GM12878 (cell line): ENCODE measurements around the gene KIF22. TPM values are rescaled to one million over a fixed set of nuclear protein-coding genes. Genes with fewer than 3 reads are reported as not detected.

ENCODE experiments used
- ATAC-seq: fragments of 200-7000 bp; cut with Tn5 transposase; 3 replicates; pipeline ENCODE4 v1.9.1; 2020; ENCODE audit warnings: mild to moderate bottlenecking, moderate library complexity
- BruUV-seq: library from RNA; stranded (reverse); fragments of 400-500 nt; replicated peaks from 2 replicates; lab custom pipeline; 2021; lab: Mats Ljungman, UMichigan
- CTCF ChIA-PET: fragments of 300-600 bp; sonication (Branson Sonifier 250); formaldehyde crosslinking; extraction: SDS; loops from one replicate; lab custom pipeline; 2021; ENCODE audit warnings: inconsistent platforms; lab: Yijun Ruan, JAX
- POLR2A ChIA-PET: fragments of 350-600 bp; formaldehyde crosslinking; extraction: SDS; loops from one replicate; lab custom pipeline; 2021; ENCODE audit warnings: inconsistent platforms; lab: Charles Lee
- RAD21 ChIA-PET: fragments of 300-600 bp; sonication (Branson Sonifier 250); formaldehyde crosslinking; loops from one replicate; lab custom pipeline; 2023; ENCODE audit warnings: antibody characterized with exemption; ENCODE audit not compliant: unreplicated experiment; lab: Charles Lee
- SMC1A ChIA-PET: fragments of 300-600 bp; sonication (Branson Sonifier 250); formaldehyde crosslinking; loops from one replicate; lab custom pipeline; 2023; ENCODE audit not compliant: unreplicated experiment, uncharacterized antibody; lab: Charles Lee
- DNase-seq: peaks from one replicate; pipeline ENCODE4 v3.0.0-alpha.2; 2011; ENCODE audit warnings: low read depth, low spot score
- FAIRE-seq: peaks from 3 replicates; lab custom pipeline; 2011; peaks lifted over from hg19 to GRCh38; lab: Jason Lieb, UNC
- H2AFZ ChIP-seq: 2 replicates; pipeline ENCODE4 v1.6.0; 2011; ENCODE audit warnings: low read depth, low read length, control low read depth; ENCODE audit not compliant: control insufficient read depth
- H3K27ac ChIP-seq: 2 replicates; pipeline ENCODE4 v1.5.1; 2011; ENCODE audit warnings: control low read depth; ENCODE audit not compliant: control insufficient read depth, insufficient read depth
- H3K27me3 ChIP-seq, 2 experiments: replicated peaks in 1 of 2; 2 replicates each; pipeline versions ENCODE4 v1.6.0 to v1.6.1; 2011; ENCODE audit warnings: low read length in 1 of 2; ENCODE audit not compliant: control insufficient read depth in 2 of 2, insufficient read depth in 2 of 2
- H3K36me3 ChIP-seq, 2 experiments: 2 replicates each; pipeline ENCODE4 v1.5.1; 2011; ENCODE audit warnings: low read length in 1 of 2; ENCODE audit not compliant: control insufficient read depth in 2 of 2, insufficient read depth in 2 of 2
- H3K4me1 ChIP-seq: 2 replicates; pipeline ENCODE4 v1.6.1; 2011; ENCODE audit warnings: mild to moderate bottlenecking, low read length, moderate library complexity, mixed read lengths; ENCODE audit not compliant: control insufficient read depth, insufficient read depth
- H3K4me2 ChIP-seq: 2 replicates; pipeline ENCODE4 v1.6.0; 2011; ENCODE audit warnings: control low read depth; ENCODE audit not compliant: control insufficient read depth, insufficient read depth
- H3K4me3 ChIP-seq: fragments of 200-600 bp; sonication (generic); 2 replicates; pipeline ENCODE4 v1.5.1; 2016
- H3K79me2 ChIP-seq: 2 replicates; pipeline ENCODE4 v1.6.0; 2011; ENCODE audit warnings: low read length; ENCODE audit not compliant: control insufficient read depth, insufficient read depth
- H3K9ac ChIP-seq: 2 replicates; pipeline ENCODE4 v1.8.0; 2011; ENCODE audit warnings: low read length, control low read depth, mixed read lengths; ENCODE audit not compliant: control insufficient read depth, insufficient read depth
- H3K9me3 ChIP-seq: replicated peaks from 3 replicates; pipeline ENCODE4 v1.5.1; 2011; ENCODE audit warnings: mild to moderate bottlenecking, low read length; ENCODE audit not compliant: control insufficient read depth, insufficient read depth
- H4K20me1 ChIP-seq: 2 replicates; pipeline ENCODE4 v1.6.0; 2011; ENCODE audit not compliant: control insufficient read depth, insufficient read depth
- ATF2 ChIP-seq: IDR thresholded peaks from 2 replicates; pipeline ENCODE4 v1.6.1; 2012; ENCODE audit warnings: low read length, inconsistent platforms
- BMI1 ChIP-seq: fragments of 450-650 bp; IDR thresholded peaks from 2 replicates; pipeline ENCODE4 v1.6.1; 2016; ENCODE audit warnings: mild to moderate bottlenecking, moderate library complexity, borderline replicate concordance
- CEBPZ ChIP-seq: fragments of 150-350 bp; IDR thresholded peaks from 2 replicates; pipeline ENCODE4 v1.6.1; 2016; ENCODE audit warnings: low read depth, low read length
- ESRRA ChIP-seq: IDR thresholded peaks from 2 replicates; pipeline ENCODE4 v1.6.1; 2012; ENCODE audit warnings: mild to moderate bottlenecking, low read length, improper control_type of control experiment
- HDAC2 ChIP-seq: fragments of 200-600 bp; sonication (generic); IDR thresholded peaks from 2 replicates; pipeline ENCODE4 v1.6.1; 2017
- HDAC6 ChIP-seq: fragments of 200-600 bp; sonication (generic); IDR thresholded peaks from one replicate; pipeline ENCODE4 v1.8.0; 2017; ENCODE audit warnings: antibody characterized with exemption; ENCODE audit not compliant: unreplicated experiment
- IRF4 ChIP-seq: IDR thresholded peaks from 2 replicates; pipeline ENCODE4 v1.6.1; 2011; ENCODE audit warnings: low read depth, low read length
- MTA3 ChIP-seq: IDR thresholded peaks from 2 replicates; pipeline ENCODE4 v1.6.1; 2012; ENCODE audit warnings: low read length, inconsistent platforms, borderline replicate concordance
- NBN ChIP-seq: fragments of 450-650 bp; IDR thresholded peaks from 2 replicates; pipeline ENCODE4 v1.6.1; 2016
- NFIC ChIP-seq: IDR thresholded peaks from 2 replicates; pipeline ENCODE4 v1.6.1; 2012; ENCODE audit warnings: low read depth, mild to moderate bottlenecking, inconsistent platforms, low read length, moderate library complexity
- NR2F1 ChIP-seq: fragments of 450-650 bp; conservative IDR thresholded peaks from 2 replicates; pipeline ENCODE4 v1.6.1; 2017; ENCODE audit warnings: mild to moderate bottlenecking
- RAD51 ChIP-seq: fragments of 450-650 bp; IDR thresholded peaks from 2 replicates; pipeline ENCODE4 v1.6.1; 2016; ENCODE audit warnings: moderate library complexity, mild to moderate bottlenecking, inconsistent platforms
- SMARCA5 ChIP-seq: fragments of 450-650 bp; IDR thresholded peaks from 2 replicates; pipeline ENCODE4 v1.6.1; 2017; ENCODE audit warnings: mild to moderate bottlenecking
- SUPT20H ChIP-seq: IDR thresholded peaks from 2 replicates; pipeline ENCODE4 v1.6.1; 2011; ENCODE audit warnings: low read depth, mild to moderate bottlenecking, low read length, moderate library complexity, borderline replicate concordance; ENCODE audit not compliant: control insufficient read depth
- SUZ12 ChIP-seq: fragments of 200-600 bp; sonication (generic); IDR thresholded peaks from one replicate; pipeline ENCODE4 v1.6.1; 2018; ENCODE audit warnings: antibody characterized with exemption, mild to moderate bottlenecking; ENCODE audit not compliant: unreplicated experiment
- TARDBP ChIP-seq: IDR thresholded peaks from 2 replicates; pipeline ENCODE4 v1.6.1; 2016; ENCODE audit warnings: borderline replicate concordance
- ZNF274 ChIP-seq: IDR thresholded peaks from one replicate; pipeline ENCODE4 v1.8.0; 2011; ENCODE audit not compliant: insufficient read length, insufficient read depth
- ZZZ3 ChIP-seq: IDR thresholded peaks from 2 replicates; pipeline ENCODE4 v1.6.1; 2011; ENCODE audit warnings: low read depth; ENCODE audit not compliant: control insufficient read depth, insufficient read length
- WGBS: methylation state at CpG from one replicate; pipeline ENCODE4 v1.1.6; 2016; ENCODE audit warnings: low lambda C conversion rate; ENCODE audit not compliant: insufficient replicate concordance, insufficient coverage; ENCODE audit errors: missing lambda C conversion rate; 5-methylcytosine and 5-hydroxymethylcytosine counted together
- in situ Hi-C: fragments of 300-500 bp; cut with MboI; formaldehyde crosslinking; loops from 9 replicates; pipeline ENCODE4 v1.14.3; 2018; ENCODE audit warnings: mixed read lengths
- intact Hi-C: fragments of 100-400 bp; cut with micrococcal nuclease; formaldehyde crosslinking; loops from one replicate; pipeline ENCODE4 v1.14.2; 2022; ENCODE audit not compliant: unreplicated experiment
- polyA plus RNA-seq, 11 experiments: library from polyadenylated mRNA; depleted of rRNA in 4 of 11; unstranded in 6 of 11; stranded (reverse) in 5 of 11; fragments of >200 nt; fragmentation: Nextera tagmentation in 4 of 11; fragmentation: Illumina TruSeq in 1 of 11; extraction: Ambion mirVana in 4 of 11; extraction: Trizol in 1 of 11; gene quantifications; 1 replicate in 1 of 11; 2 replicates in 10 of 11; pipeline versions ENCODE4 v1.2.1 to v1.2.3, GENCODE V29; 2011 to 2016; ENCODE audit warnings: inconsistent platforms in 2 of 11, missing spikeins in 2 of 11, low read depth in 1 of 11
- total RNA-seq, 4 experiments: library from RNA; depleted of rRNA in 3 of 4; stranded (reverse); fragments of >200 nt in 3 of 4; fragmentation: Illumina TruSeq in 1 of 4; extraction: Trizol in 1 of 4; gene quantifications; 2 replicates each; pipeline versions ENCODE4 v1.2.1 to v1.2.3, GENCODE V29; 2013 to 2021
- TF ChIP-seq, protein P1 (sequence below): IDR thresholded peaks from 2 replicates; pipeline ENCODE4 v1.6.1; 2011; ENCODE audit warnings: borderline replicate concordance, low read depth, mild to moderate bottlenecking, moderate library complexity, mixed read lengths, low read length; ENCODE audit not compliant: insufficient read depth; ENCODE audit errors: extremely low read length

Gene KIF22
- total and polyA plus RNA-seq, 10 of the 15 experiments (the other 5 are each of a cell fraction or from before 2014, with no cell fraction given): 7.6 to 158 (median 132) TPM

DNA sequence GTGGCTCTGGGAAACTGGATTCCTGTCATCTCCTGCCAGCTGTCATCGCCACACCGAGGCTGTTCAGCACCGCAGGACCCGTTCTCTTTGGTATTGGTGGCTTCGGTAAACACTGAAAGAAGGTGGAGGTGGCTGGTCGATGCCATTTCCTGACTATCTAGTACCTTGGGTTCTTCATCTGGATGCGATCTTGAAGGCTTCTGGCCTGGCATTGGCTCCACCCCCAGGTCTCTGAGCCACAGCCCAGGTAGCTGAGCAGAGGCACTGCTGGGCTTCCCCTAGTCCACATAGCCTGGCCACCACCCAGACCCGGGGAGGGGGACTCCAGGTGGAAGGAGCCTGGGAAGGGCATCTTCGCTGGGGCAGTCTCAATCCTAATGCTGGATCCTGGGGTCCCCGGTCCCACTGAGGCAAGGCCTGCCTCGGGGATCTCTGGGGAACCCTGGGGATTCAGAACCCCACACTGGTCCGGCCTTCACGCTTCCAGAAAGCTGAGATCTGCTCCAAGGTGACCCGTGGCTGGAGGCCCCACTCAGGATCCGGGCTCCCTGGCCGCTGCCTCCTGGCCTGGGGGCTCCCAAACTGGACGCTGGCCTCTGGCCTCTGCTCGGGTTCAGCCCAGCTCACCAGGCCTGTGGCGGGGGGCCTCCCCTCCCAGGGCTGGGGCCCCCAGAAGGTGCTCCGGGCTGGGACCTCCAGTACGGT lies 46.6 kb upstream of the KIF22 start:
- intact Hi-C loops: no loop called here
- Histone ChIP-seq H3K27me3 (no peaks in the 10 kb centered on the region), H3K36me3 (no peaks in the 10 kb centered on the region; a peak in 2 of 4 replicates), H3K9me3 (no peaks in the 10 kb centered on the region; the same call in 2 of the 3 replicates), H3K4me3 (no peak overlapping the region), H4K20me1 (no peaks in the 10 kb centered on the region; the same call in 1 of the 2 replicates)
- FAIRE-seq (no peak), ATAC-seq (no peak)
- ChIA-PET CTCF (interaction anchor here (1.4 to 1.6 kb wide), 2 partner anchors 46 to 76 kb away, joined by 3 read pairs; partner anchors contain the start of gene MVP), RAD21 (interaction anchor here (0.6 to 1.5 kb wide), 2 partner anchors 12 to 22 kb away, joined by 3 to 9 read pairs; no protein-coding TSS in a partner anchor)
- TF ChIP-seq SUZ12 (no peak), NFIC (no peak), BMI1 (no peak), ATF2 (no peak), SUPT20H (no peak), TARDBP (no peak), NR2F1 (no peak), RAD51 (no peak), ZZZ3 (no peak), IRF4 (no peak), HDAC2 (no peak), CEBPZ (no peak), SMARCA5 (no peak), ESRRA (no peak), HDAC6 (no peak), ZNF274 (no peak), NBN (no peak), MTA3 (no peak)
- TF ChIP-seq, protein P1, sequence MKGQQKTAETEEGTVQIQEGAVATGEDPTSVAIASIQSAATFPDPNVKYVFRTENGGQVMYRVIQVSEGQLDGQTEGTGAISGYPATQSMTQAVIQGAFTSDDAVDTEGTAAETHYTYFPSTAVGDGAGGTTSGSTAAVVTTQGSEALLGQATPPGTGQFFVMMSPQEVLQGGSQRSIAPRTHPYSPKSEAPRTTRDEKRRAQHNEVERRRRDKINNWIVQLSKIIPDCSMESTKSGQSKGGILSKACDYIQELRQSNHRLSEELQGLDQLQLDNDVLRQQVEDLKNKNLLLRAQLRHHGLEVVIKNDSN: no peak
- TF ChIP-seq, all 136 proteins: peak for 0
- peaks cover 10% of the 10 kb centered on the region for H3K79me2 ChIP-seq
- H2AFZ ChIP-seq: no peak overlapping the region
- in situ Hi-C loops: no loop called here
- no TSS peak for BruUV-seq
- no peak for DNase-seq
- peaks cover 40% of the 10 kb centered on the region for H3K4me1 ChIP-seq
- H3K4me2 ChIP-seq: peak overlapping the region; percentile 93
- 0 out of 2 replicates have a peak overlapping the region, but pooled peaks have one; percentile 18 for H3K27ac ChIP-seq
- ChIA-PET SMC1A (no interaction called here), POLR2A (interaction anchor here (0.8 to 3.4 kb wide), 3 partner anchors 12 to 66 kb away, joined by 3 to 20 read pairs (median 4); partner anchors contain the start of gene KIF22)
- H3K9ac ChIP-seq: no peak overlapping the region
- WGBS: 97% methylated on average over 21 of the region's 21 CpGs
